ENCODE measurements around the gene NIPAL4.
"Not testable (repeated sequence)": the region's sequence is repeated elsewhere in the genome, so short reads cannot be mapped to it uniquely, and the experiment has no call there.

Gene NIPAL4

DNA sequence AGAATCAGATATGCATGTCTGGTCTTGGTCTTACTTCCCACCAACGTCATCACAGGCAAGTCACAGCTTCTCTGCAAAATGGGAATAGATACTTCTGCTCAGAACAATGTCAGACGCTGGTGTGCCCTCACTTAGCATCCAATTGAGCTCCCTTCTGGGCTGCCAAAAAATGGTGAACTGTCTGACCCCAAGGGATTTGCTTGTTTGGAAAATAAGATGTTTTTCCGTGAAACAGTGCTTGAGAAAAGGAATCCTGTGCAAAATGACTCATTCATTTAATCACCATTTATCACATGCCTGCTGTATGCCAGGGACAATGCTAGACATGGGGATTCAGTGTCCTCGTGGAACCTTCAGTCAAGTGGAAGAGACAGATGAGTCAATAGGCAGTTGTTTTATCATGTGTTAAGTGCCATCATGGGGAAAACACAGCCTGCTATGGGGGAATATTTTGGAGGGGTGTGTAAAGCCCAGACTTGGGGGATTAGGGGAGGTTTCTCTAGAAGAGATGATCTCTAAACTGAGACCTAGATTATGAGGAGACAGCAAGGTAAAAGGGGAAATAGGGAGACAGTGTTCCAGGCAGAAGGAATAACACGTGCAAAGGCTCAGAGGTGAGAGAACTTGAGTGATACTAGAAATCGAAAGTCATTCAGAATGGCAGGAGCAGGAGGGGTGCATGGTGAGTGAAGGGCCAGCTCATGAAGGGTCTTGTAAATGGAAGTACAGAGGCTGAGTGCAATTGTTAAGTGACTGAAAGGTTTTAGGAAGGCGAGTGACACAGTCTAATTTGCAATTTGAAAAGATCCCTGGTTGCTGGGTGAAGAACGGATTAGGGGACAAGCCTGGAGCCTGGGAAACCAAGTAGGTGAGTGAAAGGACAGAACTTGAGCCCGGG, 3.9 kb downstream of the NIPAL4 start:
- DNase-seq: no peak

GRCh38 chr5:157464519-157465171, 4.6 kb downstream of the NIPAL4 start:
- DNase-seq: peak; percentile 50

DNA sequence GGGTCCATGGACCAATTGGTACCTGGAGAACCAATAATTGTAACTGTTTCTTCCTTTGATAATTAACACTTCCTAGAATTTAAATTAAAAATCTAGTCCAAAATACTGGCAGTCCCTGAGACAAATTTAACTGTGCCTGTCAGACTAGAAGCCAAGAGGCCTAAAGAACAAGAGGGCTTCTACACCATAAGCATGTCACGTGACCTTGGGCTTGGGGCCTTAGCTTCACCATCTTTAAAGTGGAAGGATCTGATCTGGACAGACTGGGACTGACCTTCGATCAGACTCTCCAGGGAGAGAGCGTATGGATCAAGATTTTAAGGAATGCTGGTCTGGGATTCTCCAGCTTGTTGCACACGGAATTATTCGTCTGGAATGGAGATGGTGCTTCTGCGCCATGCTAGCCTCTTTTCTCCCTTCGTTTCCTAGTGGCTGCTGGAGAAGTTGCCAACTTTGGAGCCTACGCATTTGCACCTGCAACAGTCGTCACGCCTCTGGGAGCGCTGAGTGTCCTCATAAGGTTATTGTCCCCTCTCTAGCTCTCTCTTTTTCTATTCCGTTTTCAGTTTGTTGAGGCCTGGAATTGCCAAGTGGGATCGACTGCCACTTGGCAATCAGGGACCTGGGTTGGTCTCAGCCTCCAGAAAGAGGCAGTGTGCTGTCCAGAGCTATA, 8.4 kb downstream of the NIPAL4 start:
- DNase-seq: no peak

- DNase-seq: no peak
These were observed 9.1 kb downstream of the NIPAL4 start for GRCh38 chr5:157469073-157469472.

- no peak for DNase-seq
These were observed 9.7 kb downstream of the NIPAL4 start for GRCh38 chr5:157469687-157470086.

- no peak for DNase-seq
These were observed 10.6 kb downstream of the NIPAL4 start for GRCh38 chr5:157470631-157471030.

DNA sequence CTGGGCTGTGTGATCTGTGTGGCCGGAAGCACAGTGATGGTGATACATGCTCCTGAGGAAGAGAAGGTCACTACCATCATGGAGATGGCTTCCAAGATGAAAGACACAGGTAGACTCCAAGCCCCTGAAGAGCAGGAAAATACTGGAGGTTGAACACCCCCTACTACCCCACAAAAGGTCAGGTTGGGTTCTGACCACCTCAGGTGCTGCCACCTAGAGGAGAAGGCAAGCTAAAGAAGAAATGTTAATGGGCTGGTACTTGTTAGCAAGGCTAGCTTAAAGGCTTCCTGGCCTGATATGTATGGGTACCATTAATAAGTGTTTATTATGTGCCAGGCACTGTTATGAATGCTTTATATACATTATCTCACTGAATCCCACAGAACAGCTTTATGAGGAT, 11.7 kb downstream of the NIPAL4 start:
- DNase-seq: no peak

GRCh38 chr5:157473383-157474320, 13.6 kb downstream of the NIPAL4 start:
- DNase-seq: no peak

DNA sequence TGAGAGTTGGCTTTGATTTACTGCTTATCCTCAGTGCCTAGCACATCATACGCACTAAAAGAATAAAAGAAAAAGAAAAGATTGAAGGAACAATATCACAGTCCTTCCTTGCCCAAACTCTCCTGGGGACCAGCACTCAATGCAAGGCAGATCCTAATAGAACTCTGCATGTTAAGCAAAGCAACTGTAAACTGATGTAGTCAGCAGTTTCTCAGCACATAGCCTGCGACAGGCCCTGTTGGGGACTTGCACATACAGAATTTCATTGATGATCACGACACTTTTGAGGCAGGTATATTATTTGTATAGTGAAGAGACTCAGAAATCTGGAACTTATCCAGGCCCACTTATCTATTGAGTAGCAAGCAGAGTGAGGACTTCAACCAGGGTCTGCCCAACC, 15.4 kb downstream of the NIPAL4 start:
- no peak for DNase-seq

DNA sequence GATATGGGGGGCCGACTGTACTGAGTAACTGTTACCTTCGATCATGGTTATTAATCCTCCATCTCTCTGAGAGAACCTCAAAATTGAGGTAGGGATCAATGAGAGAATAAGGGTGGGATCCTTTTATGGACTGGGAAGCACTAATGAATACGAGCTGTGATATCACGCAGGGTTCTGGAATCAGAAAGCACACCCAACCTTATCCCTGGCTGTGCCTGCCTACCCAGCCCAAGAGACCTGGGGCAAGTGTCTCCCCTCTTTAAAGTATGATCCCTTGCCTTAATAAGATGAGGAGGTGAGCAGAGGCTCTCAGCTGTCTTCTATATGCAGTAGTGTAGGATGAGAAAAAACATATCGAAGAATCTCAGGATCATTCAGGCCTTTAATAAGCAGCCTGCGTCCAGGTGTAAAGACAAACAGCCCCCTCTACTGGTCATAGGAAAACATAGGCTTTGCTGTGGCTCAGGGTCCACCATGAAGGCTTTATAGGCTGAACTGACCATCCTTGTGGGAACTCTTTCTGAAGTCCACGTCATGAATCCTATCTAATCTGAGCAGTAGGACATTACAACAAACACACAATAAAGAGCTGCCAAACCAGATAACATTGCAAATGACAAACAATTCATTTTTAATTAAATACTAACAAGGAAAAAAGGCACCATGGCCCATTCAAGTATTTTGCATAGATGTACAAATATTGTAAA, 16.8 kb downstream of the NIPAL4 start:
- DNase-seq: no peak

GRCh38 chr5:157477814-157478494, 17.9 kb downstream of the NIPAL4 start:
- no peak for DNase-seq

DNA sequence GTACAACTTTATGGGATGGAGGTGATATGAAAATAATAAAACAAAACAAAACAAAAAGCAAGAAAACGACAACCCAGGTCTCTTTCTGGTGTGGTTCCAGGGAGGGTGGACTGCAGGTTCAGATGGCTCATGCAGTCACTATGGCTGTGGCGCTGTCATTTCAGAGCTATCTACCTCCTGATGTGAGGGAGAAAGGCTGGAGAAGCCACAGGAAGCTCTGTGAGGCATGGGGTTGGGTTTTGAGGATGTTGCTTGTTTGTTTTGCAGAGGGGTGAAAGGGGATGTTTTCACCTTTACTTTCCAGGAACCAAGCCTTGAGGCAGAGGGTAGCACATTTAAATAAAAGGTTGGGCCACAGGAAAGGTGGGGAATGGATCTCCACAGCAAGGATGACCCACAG, 18.7 kb downstream of the NIPAL4 start:
- no peak for DNase-seq

- no peak for DNase-seq
These were observed 19.2 kb downstream of the NIPAL4 start for GRCh38 chr5:157479166-157479565.

- no peak for DNase-seq
These were observed 19.8 kb downstream of the NIPAL4 start for GRCh38 chr5:157479612-157480510.

DNA sequence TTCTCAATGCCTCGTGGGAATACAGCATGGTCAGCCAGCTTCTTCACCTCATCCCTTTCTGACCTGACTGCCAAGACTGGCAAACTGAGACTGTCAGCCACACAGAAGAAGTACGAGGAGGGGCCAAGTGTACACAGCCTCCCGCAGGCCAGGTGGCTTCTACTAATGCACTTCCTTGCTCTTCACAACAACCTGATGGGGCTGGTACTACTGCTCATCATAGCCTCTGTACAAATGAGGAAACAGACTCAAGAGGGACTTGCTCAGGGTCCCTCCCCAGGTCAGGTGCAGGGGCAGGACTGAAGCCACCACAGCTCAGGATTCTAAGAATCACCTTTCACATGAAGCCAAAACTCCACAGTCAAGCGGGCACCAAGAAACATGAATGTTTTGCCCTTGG, 21.3 kb downstream of the NIPAL4 start:
- no peak for DNase-seq

DNA sequence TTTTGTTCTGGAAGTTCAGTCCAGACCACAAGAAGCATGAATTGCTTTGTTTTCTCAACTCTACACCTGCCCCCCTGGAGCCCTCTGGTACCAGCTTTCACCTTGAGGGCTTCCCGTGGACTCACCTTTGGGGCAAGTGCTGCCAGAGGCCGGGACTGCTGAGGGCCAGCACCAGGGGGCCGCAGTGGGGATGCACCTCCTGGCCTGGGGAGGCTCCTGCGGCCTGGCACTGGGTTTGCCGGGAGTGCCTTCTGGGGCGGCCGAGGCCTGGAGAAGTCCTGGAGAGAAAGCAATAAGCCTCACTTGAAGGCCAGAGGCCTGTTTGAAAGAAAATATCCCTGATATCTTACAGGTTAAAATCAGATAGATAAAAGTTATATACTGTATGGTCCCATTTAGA, 21.7 kb downstream of the NIPAL4 start:
- DNase-seq: no peak

DNA sequence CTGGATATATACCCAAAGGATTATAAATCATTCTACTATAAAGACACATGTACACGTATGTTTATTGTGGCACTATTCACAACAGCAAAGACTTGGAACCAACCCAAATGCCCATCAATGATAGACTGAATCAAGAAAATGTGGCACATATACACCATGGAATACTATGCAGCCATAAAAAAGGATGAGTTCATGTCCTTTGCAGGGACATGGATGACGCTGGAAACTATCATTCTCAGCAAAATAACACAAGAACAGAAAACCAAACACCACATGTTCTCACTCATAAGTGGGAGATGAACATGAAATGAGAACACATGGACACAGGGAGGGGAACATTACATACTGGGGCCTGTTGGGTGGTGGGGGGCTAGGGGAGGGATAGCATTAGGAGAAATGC, 22.7 kb downstream of the NIPAL4 start:
- DNase-seq: not testable (repeated sequence)

- DNase-seq: no peak
These were observed 24.8 kb downstream of the NIPAL4 start for GRCh38 chr5:157484768-157485167.

DNA sequence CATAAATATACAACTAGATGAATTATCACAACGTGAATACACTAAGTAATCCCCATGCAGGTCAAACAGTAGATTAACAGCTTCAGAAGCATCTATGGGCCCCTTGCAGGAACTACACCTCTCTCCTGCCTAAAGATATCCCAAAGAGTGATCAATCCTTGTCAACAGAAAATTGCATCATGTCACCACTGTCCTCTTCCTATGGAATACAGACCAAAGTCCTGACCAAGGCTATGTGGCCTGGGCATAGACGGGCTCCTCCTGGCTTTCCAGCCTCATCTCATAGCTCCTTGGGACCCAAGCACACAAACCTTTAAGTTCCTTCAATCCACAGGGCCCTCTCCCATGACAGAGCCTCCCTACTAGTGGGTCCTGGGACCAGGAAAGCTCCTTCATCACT, 25.3 kb downstream of the NIPAL4 start:
- DNase-seq: no peak

DNA sequence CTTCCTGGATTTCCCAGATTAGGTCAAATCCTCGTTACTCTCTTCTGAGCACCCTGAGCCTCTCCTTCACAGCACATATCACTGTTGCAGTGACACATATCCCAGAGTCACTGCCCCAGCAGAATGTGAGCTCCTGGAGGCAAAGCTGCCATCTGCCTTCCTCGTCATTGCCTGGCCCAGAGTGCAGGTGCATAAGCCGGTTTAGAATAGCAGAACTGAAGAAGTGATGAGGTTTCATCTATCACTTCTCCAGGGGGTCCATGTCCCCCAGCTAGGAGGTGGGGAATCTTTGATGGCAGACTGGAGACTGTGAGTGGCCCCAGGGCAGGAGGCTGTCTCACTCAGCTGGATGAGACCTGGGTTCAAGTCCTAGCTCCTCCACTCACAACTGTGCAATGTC, 25.8 kb downstream of the NIPAL4 start:
- DNase-seq: no peak

All from activated T-cell treated with anti-CD3 and anti-CD28 coated beads for 4 hours (primary cell).